NCI-H2107 (cell line): ENCODE measurements around the gene MINDY4B.
"Not testable (repeated sequence)": the region's sequence is repeated elsewhere in the genome, so short reads cannot be mapped to it uniquely, and the experiment has no call there.

ENCODE experiments used
- DNase-seq: peaks from one replicate; lab custom pipeline; 2025; lab: John Stamatoyannopoulos, UW

The MINDY4B gene

DNA sequence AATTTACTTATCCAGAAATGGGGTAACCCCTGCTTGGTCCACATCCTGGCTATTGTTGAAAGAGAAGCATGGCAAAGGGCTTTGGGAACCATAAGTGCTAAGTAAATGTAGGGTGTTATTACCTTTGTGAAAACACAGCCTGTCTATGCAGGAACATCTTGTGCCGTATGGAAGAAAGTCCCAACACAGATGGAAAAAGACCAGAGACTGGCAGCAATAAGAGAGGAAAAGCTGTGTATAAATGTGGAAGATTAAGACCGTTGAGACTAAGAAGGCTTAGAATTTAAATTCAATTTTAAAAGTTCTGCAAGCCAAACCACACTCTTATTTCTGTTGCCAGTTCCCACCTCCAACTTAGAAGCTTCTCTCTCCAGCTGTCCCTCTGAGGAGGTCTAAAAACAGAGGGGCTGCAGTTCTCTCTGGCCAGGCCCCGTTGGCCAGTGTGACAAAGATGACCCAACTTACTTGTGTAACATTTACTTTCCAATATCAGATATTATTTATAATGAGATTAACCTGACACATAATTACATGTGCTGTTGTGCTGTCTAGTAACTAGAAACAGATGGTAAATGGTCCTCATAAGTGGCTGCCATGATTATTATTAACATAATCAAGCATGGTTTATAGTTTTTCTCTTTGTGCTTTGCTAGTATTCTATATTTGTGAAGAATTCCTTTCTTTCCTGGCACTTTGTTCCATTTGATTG, 7.0 kb downstream of the MINDY4B start:
- DNase-seq, result no peak

DNA sequence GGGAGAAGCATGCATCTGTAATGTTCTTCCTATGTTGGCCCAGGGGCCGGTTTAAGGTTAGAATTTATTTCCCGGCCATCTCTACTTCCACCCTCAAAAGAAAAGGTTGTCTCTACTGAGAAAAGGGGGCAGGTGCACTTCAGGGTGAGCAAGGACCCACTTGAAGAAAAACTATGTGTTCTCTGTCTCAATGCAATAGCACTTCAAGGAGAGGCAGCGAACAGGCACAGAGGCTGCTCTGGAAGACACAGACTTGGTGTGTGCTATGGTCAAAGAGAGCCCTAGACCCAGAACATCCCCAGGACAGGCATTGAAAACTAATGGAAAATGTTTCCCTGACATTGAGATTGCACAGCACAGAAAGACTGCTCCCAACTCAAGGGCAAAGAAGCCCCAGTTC, 7.6 kb downstream of the MINDY4B start:
- no peak for DNase-seq

DNA sequence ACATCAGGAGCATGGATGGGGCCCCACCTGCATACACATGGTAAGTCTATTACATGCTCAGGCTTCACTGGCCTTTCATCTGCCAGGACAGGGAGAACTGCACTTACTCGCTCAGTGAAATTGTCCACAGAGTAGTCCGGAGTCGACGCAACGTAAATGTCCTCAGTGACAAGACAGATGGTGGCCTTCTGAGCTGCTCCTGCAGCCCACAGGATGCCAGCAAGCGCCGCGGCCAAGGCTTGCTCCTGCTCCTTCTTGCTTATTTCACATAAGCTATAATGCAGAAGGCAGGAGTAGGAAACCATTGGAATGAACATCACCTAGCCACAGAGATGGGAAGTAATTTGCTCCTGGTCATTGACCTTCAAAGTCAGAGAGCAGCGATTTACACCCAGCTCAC, 14.4 kb downstream of the MINDY4B start:
- no peak for DNase-seq

DNA sequence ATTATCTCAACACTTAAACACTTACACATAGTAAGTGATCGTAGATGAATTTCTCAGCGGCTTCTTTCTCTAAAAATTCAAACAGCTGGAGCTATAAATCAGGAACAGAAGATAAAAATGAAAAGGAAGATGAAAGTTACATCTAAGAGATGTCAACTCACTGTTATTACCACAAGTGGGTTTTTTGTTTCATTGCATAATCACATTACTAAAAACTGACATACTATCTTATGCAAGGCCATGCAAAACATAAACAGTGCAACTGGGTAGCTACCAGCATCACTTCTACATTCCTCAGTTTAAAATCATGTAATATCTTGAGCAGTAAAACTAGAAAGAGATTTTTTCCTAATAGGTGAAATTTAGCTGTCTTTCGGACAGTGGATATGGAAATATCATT, 14.9 kb downstream of the MINDY4B start:
- no peak for DNase-seq

DNA sequence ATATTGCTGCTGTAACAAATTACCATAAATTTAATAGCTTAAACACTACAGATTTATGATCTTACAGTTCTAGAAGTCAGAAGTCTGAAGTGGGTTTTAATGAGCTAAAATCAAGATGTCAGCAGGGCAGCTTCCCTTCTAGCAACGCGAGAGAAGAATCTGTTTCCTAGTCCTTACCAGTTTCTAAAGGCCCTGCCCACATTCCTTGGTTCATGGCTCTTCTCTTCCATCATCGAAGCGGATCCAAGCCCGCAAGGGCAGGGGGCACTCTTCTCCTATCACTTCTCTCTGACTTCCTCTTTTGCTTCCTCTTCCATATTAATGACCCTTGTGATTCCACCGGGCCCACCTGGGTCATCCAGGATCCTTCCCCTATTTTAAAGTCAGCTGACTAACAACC, 16.1 kb downstream of the MINDY4B start:
- DNase-seq, result no peak

DNA sequence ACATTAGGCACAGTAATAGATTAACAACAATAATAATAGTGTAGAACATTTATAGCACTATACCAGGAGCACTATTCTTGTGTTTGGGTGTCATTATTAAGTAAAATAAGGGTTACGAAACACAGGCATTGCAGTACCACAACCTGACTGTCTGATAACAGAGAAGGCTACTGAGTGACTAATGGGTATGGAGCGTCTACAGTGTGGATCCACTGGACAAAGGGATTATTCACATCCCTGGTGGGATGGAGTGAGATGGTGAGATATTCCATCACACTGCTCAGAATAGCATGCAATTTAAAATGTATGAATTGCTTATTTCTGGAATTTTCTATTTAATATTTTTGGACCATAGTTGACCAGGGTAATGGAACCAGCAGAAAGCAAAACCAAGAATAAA, 18.2 kb downstream of the MINDY4B start:
- no peak for DNase-seq

DNA sequence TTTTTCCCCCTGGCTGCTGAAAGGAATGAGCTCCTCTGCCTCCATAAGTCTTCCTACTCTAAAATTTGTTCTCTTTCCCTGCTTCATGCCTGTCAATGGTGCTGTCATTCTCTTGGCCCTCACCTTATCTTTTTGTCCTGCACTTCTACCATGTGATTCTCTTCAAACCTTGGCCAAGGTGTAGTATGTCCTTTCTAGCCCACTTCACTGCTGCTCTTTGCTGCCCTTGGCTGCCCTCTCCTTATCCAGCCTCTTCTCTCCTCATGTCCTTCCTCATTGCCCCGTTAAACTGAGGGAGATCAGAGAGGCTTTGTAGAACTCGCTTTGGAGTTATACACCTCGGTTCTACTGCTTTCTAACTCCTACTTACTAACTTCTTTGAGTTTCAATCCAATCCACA, 19.7 kb downstream of the MINDY4B start:
- DNase-seq, result no peak

DNA sequence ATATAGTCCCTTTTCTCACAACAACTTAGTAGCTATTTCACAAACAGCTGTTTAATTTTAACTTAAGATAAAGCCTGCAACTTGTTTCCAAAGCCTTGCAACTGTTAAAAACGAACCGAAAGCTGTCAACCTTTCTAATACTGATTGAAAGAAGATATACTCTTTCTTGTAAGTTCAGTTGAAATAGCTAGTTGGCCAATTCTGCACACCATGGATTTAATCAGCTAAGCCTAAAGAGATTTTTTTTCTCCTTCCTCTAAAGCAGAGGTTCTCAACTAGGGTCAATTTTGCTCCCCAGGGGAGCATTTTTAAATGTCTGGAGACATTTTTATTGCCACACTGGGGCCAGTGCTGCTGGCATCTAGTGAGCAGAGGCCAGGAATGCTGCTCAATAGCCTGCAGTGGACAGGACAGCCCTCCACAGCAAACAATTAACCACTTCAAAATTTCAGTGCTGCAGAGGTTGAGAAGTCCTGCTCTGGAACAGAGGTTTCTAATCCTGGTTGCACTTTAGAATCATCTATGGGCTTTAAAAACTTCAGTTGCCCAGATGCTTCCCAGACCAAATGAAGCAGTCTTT, 26.2 kb downstream of the MINDY4B start:
- DNase-seq, result no peak

DNA sequence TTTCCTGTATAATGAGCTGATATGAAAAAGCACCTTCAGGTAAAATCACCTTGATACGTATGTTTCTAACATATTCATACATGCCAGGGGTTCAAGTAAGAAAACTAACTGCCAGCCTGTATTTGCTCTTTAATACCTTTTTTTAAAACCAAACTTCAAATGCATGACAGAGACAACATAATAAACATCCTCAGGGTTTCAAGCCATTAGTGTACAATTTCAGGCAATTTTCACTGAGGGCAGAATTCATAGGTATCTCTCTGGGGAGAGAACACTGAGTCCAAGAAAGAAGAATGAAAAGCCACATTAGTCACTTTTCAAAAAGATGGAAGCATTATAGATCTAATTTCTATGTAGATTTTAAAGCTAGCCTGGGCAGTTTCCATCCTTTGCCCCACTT, 26.9 kb downstream of the MINDY4B start:
- no peak for DNase-seq

DNA sequence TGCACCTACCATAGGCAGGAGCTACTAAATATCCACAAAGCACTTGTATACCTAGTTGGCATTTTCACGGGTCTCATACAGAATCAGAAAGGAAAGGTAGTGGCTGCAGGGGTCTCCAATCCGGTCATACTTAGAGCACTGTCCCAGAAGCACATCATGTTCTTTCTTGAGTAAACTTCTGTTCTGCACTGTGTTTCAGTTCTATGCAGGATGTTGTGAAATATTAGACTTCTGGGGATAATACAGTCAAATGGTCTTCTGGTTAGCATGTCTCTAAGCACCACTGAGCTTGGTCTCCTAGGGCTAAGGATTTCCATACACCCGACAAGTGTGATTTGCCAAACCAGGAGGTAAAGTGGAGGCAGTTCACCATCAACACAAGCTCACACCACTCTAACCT, 27.9 kb downstream of the MINDY4B start:
- no peak for DNase-seq

DNA sequence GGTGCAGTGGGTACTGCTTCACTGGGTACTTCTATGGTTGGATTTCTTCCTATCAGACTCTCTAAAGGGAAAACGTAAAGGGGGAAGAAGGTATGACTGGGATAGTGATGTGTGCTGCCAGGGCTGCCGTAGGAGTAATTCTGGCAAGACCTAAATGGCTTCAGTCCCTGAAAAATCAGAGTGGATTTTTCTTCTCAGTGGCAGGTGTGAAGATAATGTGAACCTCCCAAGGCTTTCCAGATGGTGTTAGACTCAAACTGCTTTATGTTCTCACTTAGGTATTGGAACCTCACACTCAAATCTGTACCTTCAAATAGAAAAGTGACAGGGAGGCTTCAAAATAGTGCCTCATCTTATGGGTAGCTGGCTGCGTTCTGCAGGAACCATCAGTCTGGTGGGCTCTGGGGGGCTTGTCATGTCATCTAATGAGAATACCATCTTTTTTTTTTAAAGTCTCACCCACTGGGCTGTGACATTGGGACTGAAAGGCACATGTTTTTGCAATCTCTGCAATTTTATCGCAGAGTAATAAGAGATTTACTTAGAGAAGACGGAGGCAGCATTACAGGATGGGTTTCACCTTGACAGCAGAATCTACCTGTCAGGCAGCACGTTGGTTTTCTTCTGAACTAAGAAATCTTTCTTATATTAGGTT, 28.5 kb downstream of the MINDY4B start:
- no peak for DNase-seq

DNA sequence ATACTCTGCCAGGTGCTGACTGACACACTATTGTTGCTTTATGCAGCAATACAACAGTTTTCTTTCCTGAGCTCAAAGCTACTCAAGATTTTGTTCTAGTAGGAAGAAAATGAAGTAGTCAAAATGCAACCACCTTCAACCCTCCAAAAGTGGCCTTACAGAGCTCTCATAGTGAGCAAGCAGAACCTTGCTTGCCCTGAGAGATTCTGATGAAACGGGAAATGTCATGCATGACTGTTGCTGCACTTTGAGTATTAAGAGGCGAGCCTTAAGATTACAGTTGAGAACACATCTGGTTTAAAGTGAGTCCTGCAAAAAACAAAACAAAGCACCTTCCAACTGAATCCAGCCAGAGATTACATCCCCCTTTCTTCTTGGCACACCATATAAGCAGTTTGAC, 29.7 kb downstream of the MINDY4B start:
- no peak for DNase-seq

DNA sequence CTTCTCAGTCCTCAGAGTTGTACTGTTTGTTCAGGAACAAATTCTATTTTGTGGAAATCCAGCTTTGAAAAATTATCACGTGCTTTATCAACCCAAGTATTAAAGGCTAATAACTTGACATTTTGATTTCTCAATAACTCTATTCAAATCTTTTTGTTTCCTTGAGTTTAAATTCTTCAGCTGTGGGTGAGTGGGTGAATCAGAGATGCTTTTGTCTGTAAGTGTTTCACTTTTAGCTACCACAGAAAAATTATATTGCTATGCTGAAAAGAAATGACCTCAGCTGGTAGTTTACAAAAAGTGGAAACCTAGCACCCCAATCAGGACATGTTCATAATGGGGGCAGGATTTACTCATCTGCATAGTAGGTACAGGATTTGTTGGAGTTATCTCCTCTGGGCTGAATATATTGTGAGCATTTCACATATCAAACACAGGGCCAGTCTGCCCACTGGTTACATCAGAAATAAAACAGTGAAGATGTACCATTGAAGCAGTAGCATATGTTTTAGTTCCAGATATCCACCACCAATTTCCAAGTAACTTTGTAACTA, 30.5 kb downstream of the MINDY4B start:
- no peak for DNase-seq

DNA sequence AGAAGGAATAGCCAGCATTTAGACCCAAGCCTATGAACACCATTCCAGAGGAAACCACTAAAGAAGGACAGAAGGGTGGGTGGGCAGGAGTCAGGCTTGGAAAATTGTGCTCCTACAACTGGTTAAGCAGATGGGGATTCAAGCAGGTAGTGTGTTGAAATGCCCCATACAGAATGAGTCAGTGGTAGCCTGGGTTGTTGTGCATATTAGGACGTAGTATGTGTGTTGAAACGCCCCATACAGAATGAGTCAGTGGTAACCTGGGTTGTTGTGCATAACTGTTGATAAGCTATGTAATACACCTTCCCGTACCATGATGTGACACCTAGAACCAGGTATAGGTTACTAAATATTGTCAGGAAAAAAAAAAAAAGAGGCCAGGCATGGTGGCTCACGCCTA, 34.0 kb downstream of the MINDY4B start:
- no peak for DNase-seq

DNA sequence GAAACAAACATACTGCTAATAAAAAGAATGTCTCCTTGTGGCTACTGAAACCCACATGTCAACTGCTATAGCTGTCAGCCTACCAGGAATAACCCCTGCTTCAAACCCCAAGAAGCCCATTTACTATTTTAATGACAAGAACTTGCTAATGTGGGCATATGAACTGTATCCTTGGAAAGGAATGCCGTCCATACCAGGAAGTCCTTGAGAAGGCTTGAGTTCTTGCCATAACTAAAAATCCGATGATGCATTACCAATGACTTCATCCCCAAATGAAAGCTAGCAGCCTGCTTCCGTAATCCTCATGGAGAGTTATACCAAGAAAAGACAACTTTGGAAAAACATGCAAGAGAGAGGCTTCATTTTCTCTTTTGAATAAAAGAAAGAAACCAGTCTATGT, 34.8 kb downstream of the MINDY4B start:
- DNase-seq, result no peak

DNA sequence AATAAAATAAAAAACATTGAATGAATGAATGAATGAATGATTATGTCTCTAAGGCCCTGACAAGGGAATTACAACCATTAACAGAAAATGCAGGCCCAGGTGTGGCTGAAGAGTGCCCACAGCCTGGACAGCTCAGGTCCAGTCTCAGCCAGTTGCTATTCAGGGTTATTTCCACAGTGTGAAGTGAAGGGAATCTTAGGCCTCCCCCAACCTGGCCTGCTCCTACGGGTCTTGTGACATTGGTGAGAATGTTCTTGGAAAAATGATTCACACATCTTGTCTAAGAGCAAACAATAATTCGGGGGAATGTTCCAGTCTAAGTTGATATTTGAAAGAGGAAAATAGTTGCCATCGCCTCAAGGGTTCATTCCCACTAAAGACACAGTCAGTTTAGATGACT, 37.0 kb downstream of the MINDY4B start:
- DNase-seq, result no peak

DNA sequence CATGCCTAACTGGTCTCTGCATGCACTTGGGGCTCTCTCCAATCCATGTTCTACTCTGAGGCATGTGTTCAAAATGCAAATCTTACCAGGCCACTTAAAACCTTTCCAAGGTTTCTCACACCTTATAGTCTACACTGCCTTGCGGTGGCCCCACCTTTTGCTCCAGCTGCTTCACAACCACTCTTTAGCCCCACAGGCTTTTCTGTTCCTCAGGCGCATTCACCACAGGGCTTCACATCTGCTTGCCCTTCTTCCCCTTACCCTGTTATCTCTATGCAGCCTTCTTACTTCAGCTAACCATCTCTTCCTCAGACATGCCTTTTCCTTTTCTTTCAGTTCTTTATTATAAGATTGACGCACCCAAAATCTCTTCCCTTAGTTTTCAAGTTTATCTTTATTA, 37.8 kb downstream of the MINDY4B start:
- DNase-seq, result no peak

DNA sequence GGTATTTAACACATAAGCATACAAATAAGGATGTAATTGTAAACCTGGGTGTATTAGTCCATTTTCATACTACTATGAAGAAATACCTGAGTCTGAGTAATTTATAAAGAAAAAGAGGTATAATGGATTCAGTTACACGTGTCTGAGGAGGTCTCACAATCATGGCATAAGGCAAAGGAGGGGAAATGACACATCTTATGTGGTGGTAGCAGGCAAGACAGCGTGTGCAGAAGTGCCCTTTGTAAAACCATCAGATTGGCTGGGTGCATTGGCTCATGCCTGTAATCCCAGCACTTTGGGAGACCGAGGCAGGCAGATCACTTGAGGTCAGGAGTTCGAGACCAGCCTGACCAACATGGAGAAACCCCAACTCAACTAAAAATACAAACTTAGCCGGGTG, 41.3 kb downstream of the MINDY4B start:
- DNase-seq, result not testable (repeated sequence)

DNA sequence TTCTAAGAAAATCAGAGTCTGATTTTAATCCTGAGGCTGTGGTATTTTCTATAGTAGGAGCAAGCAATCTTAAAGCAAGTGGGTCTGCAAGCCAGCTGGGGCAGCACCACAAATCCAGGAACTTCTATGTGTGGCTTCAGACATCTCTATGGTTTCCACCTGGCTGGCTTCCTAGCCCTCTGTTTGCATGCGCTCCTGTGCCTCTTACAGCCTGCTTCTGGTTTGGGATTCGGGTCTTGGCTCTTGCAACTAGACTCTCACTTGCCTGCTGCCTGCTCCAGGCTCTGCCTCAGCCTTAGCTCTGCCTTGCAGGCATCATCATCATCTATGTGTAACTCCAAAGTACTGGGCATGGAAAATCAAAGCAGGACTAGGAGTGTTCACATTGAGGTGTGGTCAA, 43.4 kb downstream of the MINDY4B start:
- DNase-seq, result peak; percentile 8

DNA sequence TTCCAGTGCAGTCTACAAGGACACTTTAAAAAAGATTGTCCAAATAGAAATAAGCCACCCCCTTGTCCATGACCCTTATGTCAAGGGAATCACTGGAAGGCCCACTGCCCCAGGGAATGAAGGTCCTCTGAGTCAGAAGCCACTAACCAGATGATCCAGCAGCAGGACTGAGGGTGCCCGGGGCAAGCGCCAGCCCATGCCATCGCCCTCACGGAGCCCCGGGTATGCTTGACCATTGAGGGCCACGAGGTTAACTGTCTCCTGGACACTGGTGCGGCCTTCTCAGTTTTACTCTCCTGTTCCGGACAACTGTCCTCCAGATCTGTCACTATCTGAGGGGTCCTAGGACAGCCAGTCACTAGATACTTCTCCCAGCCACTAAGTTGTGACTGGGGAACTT, 47.3 kb downstream of the MINDY4B start:
- not testable (repeated sequence) for DNase-seq

DNA sequence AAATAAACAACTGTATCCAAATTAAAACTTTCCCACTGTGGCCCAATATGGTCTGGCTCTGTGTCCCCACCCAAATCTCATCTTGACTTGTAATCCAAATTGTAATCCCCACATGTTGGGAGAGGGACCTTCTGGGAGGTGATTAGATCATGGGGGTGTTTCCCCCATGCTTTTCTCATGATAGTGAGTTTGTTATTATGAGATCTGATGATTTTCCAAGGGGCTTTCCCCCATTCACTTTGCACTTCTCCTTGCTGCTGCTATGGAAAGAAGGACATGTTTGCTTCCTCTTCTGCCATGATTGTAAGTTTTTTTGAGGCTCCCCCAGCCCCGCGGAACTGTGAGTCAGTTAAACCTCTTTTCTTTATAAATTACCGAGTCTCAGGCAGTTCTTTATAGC, 55.0 kb downstream of the MINDY4B start:
- no peak for DNase-seq

DNA sequence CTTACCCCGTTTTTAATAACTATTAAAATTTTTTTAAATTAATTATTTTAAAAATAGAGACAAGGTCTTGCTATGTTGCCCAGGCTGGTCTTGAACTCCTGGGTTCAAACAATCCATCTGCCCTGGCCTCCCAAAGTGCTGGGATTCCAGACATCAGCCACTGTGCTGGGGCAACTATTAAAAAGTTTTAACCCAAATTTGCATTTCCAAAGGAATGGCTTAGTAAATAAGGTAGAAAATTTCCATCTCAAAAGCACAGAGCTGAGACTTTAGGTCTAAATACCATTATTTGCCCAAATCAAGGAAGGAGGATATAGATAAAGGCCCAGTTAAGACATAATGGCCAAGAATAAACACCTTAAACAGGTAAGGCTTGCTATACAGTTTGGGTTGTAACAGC, 56.4 kb downstream of the MINDY4B start:
- no peak for DNase-seq

DNA sequence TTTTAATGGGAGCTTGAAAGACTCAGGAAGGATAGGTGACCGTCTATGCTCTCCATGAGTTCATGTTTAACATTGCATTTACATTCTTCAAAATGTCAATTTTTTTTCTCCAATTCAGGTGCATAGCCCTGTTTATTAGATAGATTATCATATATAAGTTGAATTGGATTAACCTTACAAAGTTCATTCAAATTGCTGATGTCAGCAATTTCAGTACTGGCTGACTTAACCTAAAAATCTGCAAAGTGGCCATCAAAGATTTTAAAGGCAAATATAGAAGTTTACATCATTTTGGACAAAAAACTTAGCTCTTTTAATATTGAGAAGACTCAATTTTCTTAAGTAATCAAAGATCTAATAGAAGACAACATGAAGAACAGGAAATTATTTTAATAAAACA, 57.8 kb downstream of the MINDY4B start:
- no peak for DNase-seq
